Skeletal muscle satellite cell (primary cell): ENCODE results near the gene MCOLN1.

Experiments
- H3K27me3 ChIP-seq: 2 replicates; pipeline ENCODE4 v1.7.0; 2013; ENCODE audit warnings: low read length; ENCODE audit not compliant: control insufficient read depth, insufficient read depth
- H3K36me3 ChIP-seq: 2 replicates; pipeline ENCODE4 v1.7.0; 2013; ENCODE audit warnings: mild to moderate bottlenecking, control low read depth, low read length; ENCODE audit not compliant: insufficient read depth
- H3K4me1 ChIP-seq: 2 replicates; pipeline ENCODE4 v1.7.0; 2013; ENCODE audit warnings: low read length; ENCODE audit not compliant: control insufficient read depth, insufficient read depth
- H3K4me2 ChIP-seq: 2 replicates; pipeline ENCODE4 v1.7.0; 2013; ENCODE audit warnings: mild to moderate bottlenecking, low read length
- H3K4me3 ChIP-seq: 2 replicates; pipeline ENCODE4 v1.7.0; 2013; ENCODE audit warnings: low read length
- H3K9ac ChIP-seq: 2 replicates; pipeline ENCODE4 v1.7.0; 2013; ENCODE audit warnings: mild to moderate bottlenecking, low read depth, low read length, moderate library complexity
- H3K9me3 ChIP-seq: replicated peaks from 2 replicates; pipeline ENCODE4 v1.7.0; 2013; ENCODE audit warnings: mild to moderate bottlenecking, control low read depth, low read length

Gene MCOLN1

DNA sequence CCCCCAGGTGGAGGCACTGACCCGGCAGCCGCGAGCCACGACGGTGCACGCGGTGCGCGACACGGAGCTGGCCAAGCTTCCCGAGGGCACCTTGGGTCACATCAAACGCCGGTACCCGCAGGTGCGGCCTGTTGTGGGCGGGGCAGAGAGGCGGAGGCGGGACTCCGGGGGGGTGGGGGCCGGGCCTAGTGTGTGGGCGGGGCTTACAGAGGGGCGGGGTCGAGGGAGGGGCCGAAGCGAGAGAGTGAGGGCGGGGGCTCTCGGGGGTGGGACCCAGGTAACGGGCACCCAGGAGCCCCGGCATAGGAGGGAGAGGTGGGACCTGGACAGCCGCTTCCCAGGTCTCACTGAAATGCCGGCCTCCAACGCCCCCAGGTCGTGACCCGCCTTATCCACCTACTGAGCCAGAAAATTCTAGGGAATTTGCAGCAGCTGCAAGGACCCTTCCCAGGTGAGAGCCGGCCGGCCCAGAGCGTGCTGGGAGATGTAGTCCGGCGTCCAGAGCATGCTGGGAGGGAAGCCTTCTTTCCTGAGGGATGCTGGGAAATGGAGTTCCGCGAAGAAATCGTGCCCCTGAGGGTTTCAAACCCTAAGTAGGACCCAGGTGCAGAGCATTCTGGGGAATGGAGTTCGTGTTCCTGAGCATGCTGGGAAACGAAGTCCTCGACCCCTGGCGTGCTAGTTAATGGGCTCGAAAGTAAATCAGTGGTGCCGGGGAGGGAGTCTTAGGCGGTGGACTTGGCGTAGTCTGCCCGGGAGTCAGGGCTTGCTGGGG, 28.8 kb downstream of the MCOLN1 start:
- no peak overlapping the region for H3K4me2 ChIP-seq
- H3K4me3 ChIP-seq = no peak overlapping the region
- H3K9me3 ChIP-seq = no peaks in the 10 kb centered on the region
- H3K27me3 ChIP-seq = no peaks in the 10 kb centered on the region
- H3K4me1 ChIP-seq = no peaks in the 10 kb centered on the region
- peaks cover 25% of the 10 kb centered on the region for H3K36me3 ChIP-seq
- no peak overlapping the region for H3K9ac ChIP-seq

DNA sequence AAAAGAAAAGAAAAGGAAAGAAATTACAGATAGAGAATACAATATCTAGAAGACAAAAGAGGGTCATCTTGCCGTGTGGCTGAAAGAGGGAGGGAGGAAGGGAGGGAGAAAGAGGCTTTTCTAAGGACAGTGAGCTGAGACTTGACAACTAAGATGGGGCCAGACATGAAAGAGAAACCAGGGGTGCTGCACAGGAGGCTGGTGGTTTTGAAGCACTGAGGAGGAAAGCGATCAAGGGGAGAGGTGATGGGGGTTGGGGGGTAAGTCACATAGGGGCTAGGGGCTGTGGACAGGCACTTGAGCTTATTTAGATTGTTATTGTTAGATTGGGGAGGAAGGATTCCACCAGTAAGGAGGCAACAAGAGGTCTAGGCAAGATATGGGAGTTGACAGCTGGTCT, 30.4 kb downstream of the MCOLN1 start:
- H3K27me3 ChIP-seq = no peaks in the 10 kb centered on the region
- peaks cover 36% of the 10 kb centered on the region for H3K36me3 ChIP-seq
- H3K9ac ChIP-seq = no peak overlapping the region
- no peak overlapping the region for H3K4me2 ChIP-seq
- H3K4me3 ChIP-seq = no peak overlapping the region
- no peaks in the 10 kb centered on the region for H3K4me1 ChIP-seq
- no peaks in the 10 kb centered on the region for H3K9me3 ChIP-seq

DNA sequence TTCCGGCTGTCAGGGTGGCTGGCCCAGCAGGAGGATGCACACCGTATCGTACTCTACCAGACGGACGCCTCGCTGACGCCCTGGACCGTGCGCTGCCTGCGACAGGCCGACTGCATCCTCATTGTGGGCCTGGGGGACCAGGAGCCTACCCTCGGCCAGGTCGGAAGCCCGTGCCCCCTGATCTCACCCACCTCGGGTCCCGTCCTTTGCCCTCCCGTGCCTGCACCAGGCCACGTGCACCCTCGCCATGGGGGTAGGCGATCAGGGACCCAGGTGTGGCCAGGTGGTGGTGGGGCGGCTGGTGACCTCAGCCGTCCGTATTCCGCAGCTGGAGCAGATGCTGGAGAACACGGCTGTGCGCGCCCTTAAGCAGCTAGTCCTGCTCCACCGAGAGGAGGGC, 32.1 kb downstream of the MCOLN1 start:
- Histone ChIP-seq H3K4me3 (no peak overlapping the region), H3K4me1 (no peaks in the 10 kb centered on the region), H3K4me2 (no peak overlapping the region), H3K36me3 (peaks cover 47% of the 10 kb centered on the region), H3K9ac (no peak overlapping the region), H3K27me3 (no peaks in the 10 kb centered on the region), H3K9me3 (no peaks in the 10 kb centered on the region)

DNA sequence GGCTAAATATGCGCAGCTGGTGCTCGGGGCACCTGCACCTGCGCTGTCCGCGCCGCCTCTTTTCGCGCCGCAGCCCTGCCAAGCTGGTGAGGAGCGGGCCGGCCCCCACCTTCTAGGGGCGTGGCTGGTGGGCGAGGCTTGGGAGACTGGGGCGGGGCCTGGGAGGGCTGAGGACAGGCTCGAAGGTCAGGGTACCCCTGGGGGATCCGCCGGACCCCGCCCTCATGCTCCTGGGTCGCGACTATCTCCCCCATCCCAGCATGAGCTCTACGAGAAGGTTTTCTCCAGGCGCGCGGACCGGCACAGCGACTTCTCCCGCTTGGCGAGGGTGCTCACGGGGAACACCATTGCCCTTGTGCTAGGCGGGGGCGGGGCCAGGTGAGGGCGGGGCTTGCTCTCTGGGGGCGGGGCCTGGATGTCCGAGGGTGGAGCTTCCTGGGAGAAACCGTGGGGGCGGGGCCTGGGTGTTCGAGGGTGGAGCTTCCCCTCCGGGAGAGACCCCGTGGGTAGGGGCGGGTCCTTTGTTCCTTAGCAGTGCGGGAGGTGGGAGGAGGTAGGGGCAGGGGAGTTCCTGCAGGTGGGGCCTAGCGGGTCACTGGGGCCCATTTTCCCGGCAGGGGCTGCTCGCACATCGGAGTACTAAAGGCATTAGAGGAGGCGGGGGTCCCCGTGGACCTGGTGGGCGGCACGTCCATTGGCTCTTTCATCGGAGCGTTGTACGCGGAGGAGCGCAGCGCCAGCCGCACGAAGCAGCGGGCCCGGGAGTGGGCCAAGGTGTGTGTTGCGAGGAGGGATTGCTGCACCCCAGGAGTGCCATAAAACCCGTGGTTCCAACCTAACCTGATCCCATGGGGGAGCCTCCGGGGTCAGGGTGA, 32.8 kb downstream of the MCOLN1 start:
- no peaks in the 10 kb centered on the region for H3K27me3 ChIP-seq
- no peak overlapping the region for H3K4me2 ChIP-seq
- no peaks in the 10 kb centered on the region for H3K9me3 ChIP-seq
- H3K36me3 ChIP-seq = peaks cover 43% of the 10 kb centered on the region
- H3K9ac ChIP-seq = no peak overlapping the region
- H3K4me3 ChIP-seq = no peak overlapping the region
- no peaks in the 10 kb centered on the region for H3K4me1 ChIP-seq

DNA sequence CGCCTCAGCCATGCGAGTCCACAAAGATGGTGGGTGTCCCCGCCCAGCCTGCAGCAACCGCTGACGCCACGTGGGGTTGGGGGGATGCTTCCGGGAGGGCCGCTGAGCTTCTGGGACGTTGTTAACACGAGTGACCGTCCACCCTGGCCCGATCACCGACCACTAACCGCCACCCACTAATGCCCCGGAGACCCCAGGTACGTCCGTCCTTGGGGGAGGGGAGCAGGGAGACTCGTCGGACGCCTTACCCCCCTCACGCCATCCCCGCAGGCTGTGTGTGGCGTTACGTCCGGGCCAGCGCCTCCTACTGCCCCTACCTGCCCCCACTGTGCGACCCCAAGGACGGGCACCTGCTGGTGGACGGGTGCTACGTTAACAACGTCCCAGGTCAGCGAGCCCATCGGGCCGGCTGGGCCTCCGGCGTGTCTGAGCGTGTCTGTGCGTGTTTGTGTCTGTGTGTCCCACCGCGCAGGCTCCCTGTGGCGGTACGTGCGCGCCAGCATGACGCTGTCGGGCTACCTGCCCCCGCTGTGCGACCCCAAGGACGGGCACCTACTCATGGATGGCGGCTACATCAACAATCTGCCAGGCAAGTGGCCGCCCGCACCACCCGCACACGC, 34.4 kb downstream of the MCOLN1 start:
- H3K4me2 ChIP-seq = no peak overlapping the region
- no peaks in the 10 kb centered on the region for H3K9me3 ChIP-seq
- H3K4me3 ChIP-seq = no peak overlapping the region
- H3K27me3 ChIP-seq = no peaks in the 10 kb centered on the region
- no peaks in the 10 kb centered on the region for H3K4me1 ChIP-seq
- no peak overlapping the region for H3K9ac ChIP-seq
- peaks cover 43% of the 10 kb centered on the region for H3K36me3 ChIP-seq

DNA sequence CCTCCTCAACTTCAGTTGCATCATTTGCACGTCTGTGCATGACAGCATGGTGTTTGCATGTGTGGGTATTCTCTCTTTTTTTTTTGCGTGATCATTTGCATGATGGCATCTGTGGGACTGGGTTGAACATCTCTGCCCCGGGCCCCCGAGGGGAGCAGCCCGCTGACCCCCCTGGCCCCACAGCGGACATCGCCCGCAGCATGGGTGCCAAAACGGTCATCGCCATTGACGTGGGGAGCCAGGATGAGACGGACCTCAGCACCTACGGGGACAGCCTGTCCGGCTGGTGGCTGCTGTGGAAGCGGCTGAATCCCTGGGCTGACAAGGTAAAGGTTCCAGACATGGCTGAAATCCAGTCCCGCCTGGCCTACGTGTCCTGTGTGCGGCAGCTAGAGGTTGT, 36.2 kb downstream of the MCOLN1 start:
- Histone ChIP-seq H3K9ac (no peak overlapping the region), H3K4me1 (no peaks in the 10 kb centered on the region), H3K4me2 (no peak overlapping the region), H3K9me3 (no peaks in the 10 kb centered on the region), H3K4me3 (no peak overlapping the region), H3K27me3 (no peaks in the 10 kb centered on the region), H3K36me3 (peaks cover 39% of the 10 kb centered on the region)

DNA sequence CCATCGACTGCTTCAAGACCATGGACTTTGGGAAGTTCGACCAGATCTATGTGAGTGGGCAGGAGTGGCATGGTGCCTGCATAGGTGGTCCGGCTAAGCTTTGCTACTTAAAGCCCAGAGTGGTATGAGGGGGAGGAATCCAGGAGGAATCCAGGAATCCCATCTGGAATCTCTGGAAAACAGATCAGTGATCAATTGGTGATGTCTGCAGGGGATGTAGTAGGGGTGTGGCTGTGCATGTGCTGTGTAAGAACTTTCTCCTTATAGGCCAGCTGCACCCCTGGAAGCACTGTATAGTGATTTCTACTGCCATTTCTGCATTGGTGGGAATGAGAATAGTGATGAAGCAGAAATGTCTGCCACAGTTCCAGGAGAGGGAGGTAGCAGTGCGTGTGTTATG, 36.7 kb downstream of the MCOLN1 start:
- Histone ChIP-seq H3K27me3 (no peaks in the 10 kb centered on the region), H3K36me3 (peaks cover 39% of the 10 kb centered on the region), H3K4me3 (no peak overlapping the region), H3K9me3 (no peaks in the 10 kb centered on the region), H3K4me2 (no peak overlapping the region), H3K4me1 (no peaks in the 10 kb centered on the region), H3K9ac (no peak overlapping the region)

DNA sequence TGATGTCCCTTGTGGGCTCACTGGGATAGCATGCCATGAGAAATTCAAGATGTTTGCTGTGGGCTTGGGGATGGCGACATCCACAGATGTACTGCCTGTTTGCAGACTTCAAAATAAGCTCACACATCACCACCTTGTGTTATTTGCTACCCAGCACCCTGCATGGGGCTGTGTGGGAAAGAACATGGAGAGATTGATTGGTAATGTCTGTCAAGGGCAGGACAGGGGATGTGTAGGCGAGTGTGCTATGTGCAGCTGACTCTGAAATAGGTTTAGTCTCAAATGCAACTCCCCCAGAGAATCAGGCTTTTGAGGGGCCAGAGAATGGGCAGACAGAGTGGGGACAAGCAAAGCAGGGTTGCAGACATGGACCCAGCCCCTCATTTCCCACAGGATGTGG, 37.8 kb downstream of the MCOLN1 start:
- H3K27me3 ChIP-seq = no peaks in the 10 kb centered on the region
- H3K4me2 ChIP-seq = no peak overlapping the region
- H3K9ac ChIP-seq = no peak overlapping the region
- peaks cover 32% of the 10 kb centered on the region for H3K36me3 ChIP-seq
- no peaks in the 10 kb centered on the region for H3K9me3 ChIP-seq
- H3K4me3 ChIP-seq = no peak overlapping the region
- H3K4me1 ChIP-seq = no peaks in the 10 kb centered on the region

DNA sequence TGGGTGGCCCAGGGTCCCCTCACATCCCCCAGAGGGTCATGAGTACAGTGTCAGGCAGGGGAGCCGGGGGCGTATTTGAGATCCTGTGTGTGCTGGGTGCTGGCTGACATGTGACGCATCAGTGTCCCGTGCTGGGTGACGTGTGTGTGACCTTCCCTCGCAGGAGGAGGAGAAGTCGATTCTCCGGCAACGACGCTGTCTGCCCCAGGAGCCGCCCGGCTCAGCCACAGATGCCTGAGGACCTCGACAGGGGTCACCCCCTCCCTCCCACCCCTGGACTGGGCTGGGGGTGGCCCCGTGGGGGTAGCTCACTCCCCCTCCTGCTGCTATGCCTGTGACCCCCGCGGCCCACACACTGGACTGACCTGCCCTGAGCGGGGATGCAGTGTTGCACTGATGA, 38.9 kb downstream of the MCOLN1 start:
- no peak overlapping the region for H3K4me3 ChIP-seq
- H3K4me2 ChIP-seq = no peak overlapping the region
- no peaks in the 10 kb centered on the region for H3K27me3 ChIP-seq
- H3K9ac ChIP-seq = no peak overlapping the region
- peaks cover 28% of the 10 kb centered on the region for H3K36me3 ChIP-seq
- no peaks in the 10 kb centered on the region for H3K9me3 ChIP-seq
- H3K4me1 ChIP-seq = no peaks in the 10 kb centered on the region

DNA sequence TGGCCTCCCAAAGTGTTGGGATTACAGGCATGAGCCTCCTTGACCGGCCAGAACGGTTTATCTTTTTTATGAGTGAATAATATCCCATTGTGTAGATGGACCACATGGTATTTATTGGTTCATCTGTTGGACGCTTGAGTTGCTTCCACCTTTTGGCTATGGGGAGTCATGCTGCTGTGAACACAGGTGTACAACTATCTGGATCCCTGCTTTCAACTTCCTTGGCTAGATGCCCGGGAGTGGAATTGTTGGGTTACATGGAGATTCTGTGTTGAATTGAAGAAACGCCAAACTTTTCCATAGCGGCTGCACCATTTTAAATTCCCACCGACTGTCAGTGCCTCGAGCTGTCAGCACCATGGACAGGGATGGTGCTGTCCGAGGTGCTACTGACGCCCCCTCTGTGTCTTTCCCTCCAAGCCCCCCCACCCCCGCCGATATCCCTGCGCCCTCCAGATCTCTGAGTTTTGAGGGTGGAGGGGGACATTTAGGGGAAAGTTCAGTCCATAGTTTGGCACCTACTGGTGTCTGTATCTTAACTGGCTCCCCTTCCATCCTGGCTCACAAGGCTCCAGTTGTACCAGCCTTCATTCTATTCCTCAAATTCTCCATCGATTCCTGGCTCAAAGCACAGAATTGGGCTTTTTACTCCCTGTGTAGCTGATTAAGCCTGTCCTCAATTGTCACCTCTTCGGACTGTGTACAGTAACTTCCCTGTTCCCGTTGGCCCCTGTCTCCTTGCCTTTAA, 40.4 kb downstream of the MCOLN1 start:
- Histone ChIP-seq H3K4me3 (no peak overlapping the region), H3K9ac (no peak overlapping the region), H3K36me3 (peaks cover 17% of the 10 kb centered on the region), H3K27me3 (no peaks in the 10 kb centered on the region), H3K9me3 (no peaks in the 10 kb centered on the region), H3K4me2 (no peak overlapping the region), H3K4me1 (no peaks in the 10 kb centered on the region)

DNA sequence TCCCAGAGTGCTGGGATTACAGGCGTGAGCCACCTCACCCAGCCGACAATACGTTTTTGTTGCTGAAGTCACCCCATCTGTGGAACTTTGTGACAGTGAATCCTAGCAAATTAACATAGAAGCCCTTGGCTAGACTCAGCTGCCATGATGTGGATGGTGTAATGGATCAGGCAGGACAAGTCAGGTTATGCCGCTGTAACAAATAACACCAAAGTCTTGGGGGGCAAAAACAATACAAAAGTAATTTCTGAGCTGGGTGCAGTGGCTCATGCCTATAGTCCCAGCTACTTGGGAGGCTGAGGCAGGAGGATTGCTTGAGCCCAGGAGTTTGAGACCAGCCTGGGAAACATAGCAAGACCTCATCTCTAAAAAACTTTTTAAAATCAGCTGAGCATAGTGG, 42.4 kb downstream of the MCOLN1 start:
- H3K4me2 ChIP-seq = no peak overlapping the region
- H3K9ac ChIP-seq = no peak overlapping the region
- peaks cover 6% of the 10 kb centered on the region for H3K36me3 ChIP-seq
- H3K4me3 ChIP-seq = no peak overlapping the region
- no peaks in the 10 kb centered on the region for H3K4me1 ChIP-seq
- H3K9me3 ChIP-seq = no peaks in the 10 kb centered on the region
- H3K27me3 ChIP-seq = no peaks in the 10 kb centered on the region
